Measurements from ENCODE around the gene ARHGAP1.

Gene ARHGAP1

GRCh38 chr11:46692450-46692849, 8.0 kb downstream of the ARHGAP1 start:
- no peak for DNase-seq

GRCh38 chr11:46690702-46691101, 9.7 kb downstream of the ARHGAP1 start:
- no peak for DNase-seq

- DNase-seq, result no peak
Observed at GRCh38 chr11:46686886-46687795, 13.3 kb downstream of the ARHGAP1 start.

GRCh38 chr11:46684367-46684766, 16.1 kb downstream of the ARHGAP1 start:
- DNase-seq, result no peak

GRCh38 chr11:46682773-46683752, 17.4 kb downstream of the ARHGAP1 start:
- DNase-seq, result no peak

- no peak for DNase-seq
Observed at GRCh38 chr11:46681814-46682213, 18.6 kb downstream of the ARHGAP1 start.

GRCh38 chr11:46680815-46681214, 19.6 kb downstream of the ARHGAP1 start:
- no peak for DNase-seq

GRCh38 chr11:46680164-46680760, 20.2 kb downstream of the ARHGAP1 start:
- DNase-seq, result no peak

- DNase-seq, result no peak
Observed at GRCh38 chr11:46679241-46680163, 20.9 kb downstream of the ARHGAP1 start.

- DNase-seq, result no peak
Observed at GRCh38 chr11:46678741-46679130, 21.7 kb downstream of the ARHGAP1 start.

- DNase-seq, result no peak
Observed at GRCh38 chr11:46677991-46678740, 22.3 kb downstream of the ARHGAP1 start.

GRCh38 chr11:46677169-46677568, 23.2 kb downstream of the ARHGAP1 start:
- no peak for DNase-seq

- DNase-seq, result no peak
Observed at GRCh38 chr11:46676436-46677158, 23.8 kb downstream of the ARHGAP1 start.

GRCh38 chr11:46675949-46676348, 24.5 kb downstream of the ARHGAP1 start:
- no peak for DNase-seq

- peak; percentile 51 for DNase-seq
Observed at GRCh38 chr11:46675288-46675851, 25.0 kb downstream of the ARHGAP1 start.

GRCh38 chr11:46674463-46675287, 25.7 kb downstream of the ARHGAP1 start:
- DNase-seq, result no peak

GRCh38 chr11:46673713-46674462, 26.5 kb downstream of the ARHGAP1 start:
- no peak for DNase-seq

- DNase-seq, result no peak
Observed at GRCh38 chr11:46672381-46672839, 28.0 kb downstream of the ARHGAP1 start.
